WTC11 (cell line): ENCODE data around the gene ZFAND3. TPM values are rescaled to one million over a fixed set of nuclear protein-coding genes. Genes with fewer than 3 reads are reported as not detected.

Experiments used
- ATAC-seq: fragments of 200-7000 bp; cut with Tn5 transposase; 2 replicates; pipeline ENCODE4 v1.10.0; 2021; ENCODE audit warnings: mild to moderate bottlenecking, moderate library complexity
- CTCF ChIA-PET: fragments of 300-600 bp; sonication (Branson Sonifier 250); formaldehyde crosslinking; loops from one replicate; lab custom pipeline; 2021; ENCODE audit warnings: antibody characterized with exemption; lab: Charles Lee
- POLR2A ChIA-PET: fragments of 350-600 bp; sonication (Branson Sonifier 250); formaldehyde crosslinking; loops from one replicate; lab custom pipeline; 2021; ENCODE audit warnings: antibody characterized with exemption; lab: Charles Lee
- DNase-seq: peaks from one replicate; pipeline ENCODE4 v3.0.0; 2021; ENCODE audit warnings: low spot score
- H3K27ac Mint-ChIP-seq: 2 replicates; pipeline ENCODE4 v1.8.0; 2021; ENCODE audit warnings: mixed read lengths
- H3K27me3 Mint-ChIP-seq: 2 replicates; pipeline ENCODE4 v1.8.0; 2021; ENCODE audit warnings: low read depth, mild to moderate bottlenecking, moderate library complexity, mixed read lengths
- H3K36me3 Mint-ChIP-seq: 2 replicates; pipeline ENCODE4 v1.8.0; 2021; ENCODE audit warnings: mixed read lengths
- H3K4me1 Mint-ChIP-seq: 2 replicates; pipeline ENCODE4 v1.8.0; 2022; ENCODE audit warnings: mixed read lengths
- H3K4me3 Mint-ChIP-seq: 2 replicates; pipeline ENCODE4 v1.8.0; 2021; ENCODE audit warnings: mild to moderate bottlenecking, moderate library complexity, mixed read lengths
- H3K9me3 Mint-ChIP-seq: 2 replicates; pipeline ENCODE4 v1.8.0; 2021; ENCODE audit warnings: mixed read lengths
- CREB1 ChIP-seq: sonication (generic); formaldehyde crosslinking; IDR thresholded peaks from 2 replicates; pipeline ENCODE4 v1.8.0; 2023; ENCODE audit warnings: mild to moderate bottlenecking, missing genetic modification reagents
- EMX1 ChIP-seq: fragments of 250-450 bp; sonication (Bioruptor Pico); IDR thresholded peaks from 2 replicates; pipeline ENCODE4 v1.8.0; 2021; ENCODE audit warnings: mild to moderate bottlenecking
- ESRRA ChIP-seq: sonication (generic); formaldehyde crosslinking; IDR thresholded peaks from 2 replicates; pipeline ENCODE4 v1.8.1; 2022; ENCODE audit warnings: mild to moderate bottlenecking, missing genetic modification reagents, borderline replicate concordance
- FOXP4 ChIP-seq: sonication (generic); formaldehyde crosslinking; IDR thresholded peaks from 2 replicates; pipeline ENCODE4 v1.8.0; 2022; ENCODE audit warnings: mild to moderate bottlenecking, missing genetic modification reagents
- GRHL2 ChIP-seq: fragments of 250-450 bp; sonication (Bioruptor Pico); IDR thresholded peaks from 2 replicates; pipeline ENCODE4 v1.8.0; 2022; ENCODE audit warnings: mild to moderate bottlenecking, moderate library complexity; ENCODE audit not compliant: insufficient replicate concordance, severe bottlenecking
- HMGA2 ChIP-seq: fragments of 250-450 bp; sonication (Bioruptor Pico); IDR thresholded peaks from 2 replicates; pipeline ENCODE4 v1.4.0; 2021; ENCODE audit warnings: mild to moderate bottlenecking, moderate library complexity
- JUN ChIP-seq: sonication (generic); formaldehyde crosslinking; IDR thresholded peaks from 2 replicates; pipeline ENCODE4 v1.8.0; 2023; ENCODE audit warnings: mild to moderate bottlenecking, missing genetic modification reagents
- NFATC4 ChIP-seq: fragments of 250-450 bp; sonication (Bioruptor Pico); IDR thresholded peaks from 2 replicates; pipeline ENCODE4 v1.9.0; 2021; ENCODE audit warnings: mild to moderate bottlenecking
- PRRX2 ChIP-seq: fragments of 250-450 bp; sonication (Bioruptor Pico); IDR thresholded peaks from 2 replicates; pipeline ENCODE4 v1.8.0; 2021; ENCODE audit warnings: mild to moderate bottlenecking
- SMAD3 ChIP-seq: sonication (generic); formaldehyde crosslinking; IDR thresholded peaks from 2 replicates; pipeline ENCODE4 v1.8.0; 2022; ENCODE audit warnings: missing genetic modification reagents, mild to moderate bottlenecking, borderline replicate concordance
- SMAD4 ChIP-seq: sonication (generic); formaldehyde crosslinking; IDR thresholded peaks from 2 replicates; pipeline ENCODE4 v1.8.0; 2022; ENCODE audit warnings: mild to moderate bottlenecking, missing genetic modification reagents
- SP1 ChIP-seq: sonication (generic); formaldehyde crosslinking; conservative IDR thresholded peaks from 2 replicates; pipeline ENCODE4 v1.8.1; 2022; ENCODE audit warnings: missing genetic modification reagents
- STAT6 ChIP-seq: sonication (generic); formaldehyde crosslinking; conservative IDR thresholded peaks from 2 replicates; pipeline ENCODE4 v1.8.1; 2023; ENCODE audit warnings: mild to moderate bottlenecking, low read depth, missing genetic modification reagents, moderate library complexity
- TEAD1 ChIP-seq: sonication (generic); formaldehyde crosslinking; IDR thresholded peaks from 2 replicates; pipeline ENCODE4 v1.8.0; 2022; ENCODE audit warnings: mild to moderate bottlenecking, missing genetic modification reagents
- TEAD4 ChIP-seq: sonication (generic); formaldehyde crosslinking; IDR thresholded peaks from 2 replicates; pipeline ENCODE4 v1.8.0; 2022; ENCODE audit warnings: mild to moderate bottlenecking, missing genetic modification reagents
- TP53 ChIP-seq: sonication (generic); formaldehyde crosslinking; IDR thresholded peaks from 2 replicates; pipeline ENCODE4 v1.8.1; 2023; ENCODE audit warnings: mild to moderate bottlenecking, missing genetic modification reagents
- USF2 ChIP-seq: sonication (generic); formaldehyde crosslinking; IDR thresholded peaks from 2 replicates; pipeline ENCODE4 v1.8.1; 2023; ENCODE audit warnings: mild to moderate bottlenecking, missing genetic modification reagents, moderate library complexity
- ZNF281 ChIP-seq: sonication (generic); formaldehyde crosslinking; IDR thresholded peaks from 2 replicates; pipeline ENCODE4 v1.8.0; 2023; ENCODE audit warnings: mild to moderate bottlenecking, missing genetic modification reagents
- ZNF416 ChIP-seq: fragments of 250-450 bp; sonication (Bioruptor Pico); IDR thresholded peaks from 2 replicates; pipeline ENCODE4 v1.9.0; 2021; ENCODE audit warnings: mild to moderate bottlenecking, inconsistent platforms
- ZNF425 ChIP-seq: fragments of 250-450 bp; sonication (Bioruptor Pico); conservative IDR thresholded peaks from 2 replicates; pipeline ENCODE4 v1.9.0; 2021; ENCODE audit warnings: mild to moderate bottlenecking
- ZNF512 ChIP-seq: sonication (generic); formaldehyde crosslinking; IDR thresholded peaks from 2 replicates; pipeline ENCODE4 v1.8.1; 2022; ENCODE audit warnings: missing genetic modification reagents, borderline replicate concordance
- ZNF671 ChIP-seq: fragments of 250-450 bp; sonication (Bioruptor Pico); IDR thresholded peaks from 2 replicates; pipeline ENCODE4 v1.8.0; 2021; ENCODE audit warnings: mild to moderate bottlenecking
- total RNA-seq: library from RNA; stranded (reverse); gene quantifications from 3 replicates; pipeline ENCODE4 v1.2.3, GENCODE V29; 2021

ZFAND3 gene
- total RNA-seq, 1 experiment from 2014 or later: 50.3 TPM

- no peak for TF ChIP-seq SP1 (CRISPR knock-in tag)
- no peak for TF ChIP-seq TEAD1 (CRISPR knock-in tag)
- TF ChIP-seq ZNF425 (CRISPR knock-in tag): no peak
- TF ChIP-seq CREB1 (CRISPR knock-in tag): no peak
- no peak for TF ChIP-seq ZNF512 (CRISPR knock-in tag)
- TF ChIP-seq ZNF281 (CRISPR knock-in tag): no peak
Observed at GRCh38 chr6:38065734-38066305, 246.3 kb downstream of the ZFAND3 start (continued).

- ChIA-PET CTCF (no interaction called here), POLR2A (no interaction called here)
- H3K27ac Mint-ChIP-seq: no peak overlapping the region
- no peak overlapping the region for H3K4me3 Mint-ChIP-seq
- H3K9me3 Mint-ChIP-seq: no peaks in the 10 kb centered on the region
- H3K4me1 Mint-ChIP-seq: peaks cover 18% of the 10 kb centered on the region
- H3K36me3 Mint-ChIP-seq: peaks cover 7% of the 10 kb centered on the region
- no peaks in the 10 kb centered on the region for H3K27me3 Mint-ChIP-seq
- no peak for ATAC-seq
- DNase-seq: no peak
- TF ChIP-seq NFATC4 (CRISPR knock-in tag) (no peak), FOXP4 (CRISPR knock-in tag) (no peak), USF2 (CRISPR knock-in tag) (no peak), PRRX2 (no peak), ESRRA (no peak), HMGA2 (no peak), SMAD3 (CRISPR knock-in tag) (no peak), SP1 (CRISPR knock-in tag) (no peak), SMAD4 (CRISPR knock-in tag) (no peak), JUN (no peak), ZNF671 (CRISPR knock-in tag) (no peak), GRHL2 (CRISPR knock-in tag) (no peak), TEAD4 (CRISPR knock-in tag) (no peak), TP53 (no peak), EMX1 (CRISPR knock-in tag) (no peak), ZNF416 (CRISPR knock-in tag) (no peak), STAT6 (CRISPR knock-in tag) (no peak)
Observed at GRCh38 chr6:38067263-38067980, 247.9 kb downstream of the ZFAND3 start.
